Measurements from ENCODE around the gene SPAG5.
A peak's percentile ranks its signal among the peaks of the same experiment; 100 is the strongest.

Gene SPAG5

GRCh38 chr17:28643983-28644786 is 45.4 kb upstream of the SPAG5 start:
- Histone ChIP-seq H3K36me3 (ENCODE audit: low read depth) (peaks cover 54% of the 10 kb centered on the region), H3K27me3 (ENCODE audit: insufficient read depth, poor library complexity, severe bottlenecking) (no peaks in the 10 kb centered on the region), H3K4me1 (ENCODE audit: insufficient read depth, poor library complexity, severe bottlenecking) (peaks cover 8% of the 10 kb centered on the region), H3K4me3 (ENCODE audit: severe bottlenecking) (peak overlapping the region; percentile 39), H3K27ac (ENCODE audit: poor library complexity, severe bottlenecking) (peak overlapping the region; percentile 48), H3K9me3 (ENCODE audit: severe bottlenecking) (no peaks in the 10 kb centered on the region)
- DNase-seq (ENCODE audit: low spot score) (no peak), ATAC-seq (ENCODE audit: low read depth) (no peak)
- TF ChIP-seq CTCF (IDR thresholded peaks at IDR 0.05; ENCODE audit: poor library complexity, severe bottlenecking) = peak; percentile 53

- DNase-seq (ENCODE audit: low spot score) (no peak), ATAC-seq (ENCODE audit: low read depth) (no peak)
- Histone ChIP-seq H3K9me3 (ENCODE audit: severe bottlenecking) (no peaks in the 10 kb centered on the region), H3K4me3 (ENCODE audit: severe bottlenecking) (no peak overlapping the region), H3K36me3 (ENCODE audit: low read depth) (peaks cover 75% of the 10 kb centered on the region), H3K27ac (ENCODE audit: poor library complexity, severe bottlenecking) (no peak overlapping the region), H3K27me3 (ENCODE audit: insufficient read depth, poor library complexity, severe bottlenecking) (no peaks in the 10 kb centered on the region), H3K4me1 (ENCODE audit: insufficient read depth, poor library complexity, severe bottlenecking) (peaks cover 8% of the 10 kb centered on the region)
- no peak for TF ChIP-seq CTCF (IDR thresholded peaks at IDR 0.05; ENCODE audit: poor library complexity, severe bottlenecking)
Measured at GRCh38 chr17:28641579-28641978, 42.8 kb upstream of the SPAG5 start.

GRCh38 chr17:28635506-28635905 is 36.7 kb upstream of the SPAG5 start:
- DNase-seq (ENCODE audit: low spot score) = no peak
- TF ChIP-seq CTCF (IDR thresholded peaks at IDR 0.05; ENCODE audit: poor library complexity, severe bottlenecking) = no peak
- no peaks in the 10 kb centered on the region for H3K27me3 ChIP-seq (ENCODE audit: insufficient read depth, poor library complexity, severe bottlenecking)

GRCh38 chr17:28634206-28634865 is 35.5 kb upstream of the SPAG5 start:
- H3K36me3 ChIP-seq (ENCODE audit: low read depth) = peaks cover 95% of the 10 kb centered on the region
- H3K27ac ChIP-seq (ENCODE audit: poor library complexity, severe bottlenecking) = no peak overlapping the region
- no peak for ATAC-seq (ENCODE audit: low read depth)
- H3K4me3 ChIP-seq (ENCODE audit: severe bottlenecking) = no peak overlapping the region
- no peaks in the 10 kb centered on the region for H3K4me1 ChIP-seq (ENCODE audit: insufficient read depth, poor library complexity, severe bottlenecking)
- DNase-seq (ENCODE audit: low spot score) = no peak
- H3K27me3 ChIP-seq (ENCODE audit: insufficient read depth, poor library complexity, severe bottlenecking) = no peaks in the 10 kb centered on the region
- no peak for TF ChIP-seq CTCF (IDR thresholded peaks at IDR 0.05; ENCODE audit: poor library complexity, severe bottlenecking)
- no peaks in the 10 kb centered on the region for H3K9me3 ChIP-seq (ENCODE audit: severe bottlenecking)

More at GRCh38 chr17:28635506-28635905, 36.7 kb upstream of the SPAG5 start:
- Histone ChIP-seq H3K4me1 (ENCODE audit: insufficient read depth, poor library complexity, severe bottlenecking) (no peaks in the 10 kb centered on the region), H3K36me3 (ENCODE audit: low read depth) (peaks cover 100% of the 10 kb centered on the region), H3K9me3 (ENCODE audit: severe bottlenecking) (no peaks in the 10 kb centered on the region), H3K27ac (ENCODE audit: poor library complexity, severe bottlenecking) (no peak overlapping the region), H3K4me3 (ENCODE audit: severe bottlenecking) (no peak overlapping the region)
- 0 out of 3 replicates have a peak, but pooled peaks have one; percentile 14 for ATAC-seq (ENCODE audit: low read depth)

Measured in RWPE2 (cell line).